ENCODE results near the gene NLE1.

DNA sequence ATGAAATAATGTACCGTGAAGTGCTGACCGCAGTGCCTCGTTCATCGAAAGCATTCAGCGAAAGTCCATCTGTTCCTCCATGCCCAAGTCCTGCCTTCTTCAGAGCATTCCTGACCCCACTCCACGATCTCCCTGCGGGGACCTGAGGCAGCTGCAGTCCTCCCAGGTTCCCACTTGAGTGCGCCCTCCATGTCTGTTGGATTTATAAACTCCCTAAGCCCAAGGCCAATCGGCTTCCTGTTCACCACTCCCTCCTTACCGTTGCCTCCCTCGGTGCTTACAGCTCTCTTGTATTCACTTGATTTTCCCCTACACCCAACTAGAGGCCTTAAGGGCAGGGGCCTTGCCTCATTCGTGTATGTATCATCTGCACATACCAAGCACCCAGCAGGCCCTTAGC is 25.3 kb downstream of the NLE1 start:
- TF ChIP-seq, protein P1, sequence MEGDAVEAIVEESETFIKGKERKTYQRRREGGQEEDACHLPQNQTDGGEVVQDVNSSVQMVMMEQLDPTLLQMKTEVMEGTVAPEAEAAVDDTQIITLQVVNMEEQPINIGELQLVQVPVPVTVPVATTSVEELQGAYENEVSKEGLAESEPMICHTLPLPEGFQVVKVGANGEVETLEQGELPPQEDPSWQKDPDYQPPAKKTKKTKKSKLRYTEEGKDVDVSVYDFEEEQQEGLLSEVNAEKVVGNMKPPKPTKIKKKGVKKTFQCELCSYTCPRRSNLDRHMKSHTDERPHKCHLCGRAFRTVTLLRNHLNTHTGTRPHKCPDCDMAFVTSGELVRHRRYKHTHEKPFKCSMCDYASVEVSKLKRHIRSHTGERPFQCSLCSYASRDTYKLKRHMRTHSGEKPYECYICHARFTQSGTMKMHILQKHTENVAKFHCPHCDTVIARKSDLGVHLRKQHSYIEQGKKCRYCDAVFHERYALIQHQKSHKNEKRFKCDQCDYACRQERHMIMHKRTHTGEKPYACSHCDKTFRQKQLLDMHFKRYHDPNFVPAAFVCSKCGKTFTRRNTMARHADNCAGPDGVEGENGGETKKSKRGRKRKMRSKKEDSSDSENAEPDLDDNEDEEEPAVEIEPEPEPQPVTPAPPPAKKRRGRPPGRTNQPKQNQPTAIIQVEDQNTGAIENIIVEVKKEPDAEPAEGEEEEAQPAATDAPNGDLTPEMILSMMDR (IDR thresholded peaks at IDR 0.05): no peak
- TF ChIP-seq POLR2A (IDR thresholded peaks at IDR 0.05) (no peak), POLR2AphosphoS5 (IDR thresholded peaks at IDR 0.05) (no peak)

Data from upper lobe of left lung (tissue), 4 donors.